HG03521 (cell line): Measurements from ENCODE around the gene LY6G5B.
A peak's percentile ranks its signal among the peaks of the same experiment; 100 is the strongest.
"Not testable (repeated sequence)": the region's sequence is repeated elsewhere in the genome, so short reads cannot be mapped to it uniquely, and the experiment has no call there.

Experiments used
- ATAC-seq: cut with Tn5 transposase; IDR thresholded peaks from one replicate; pipeline ENCODE4 v1.9.1; 2021; ENCODE audit warnings: mild to moderate bottlenecking, moderate library complexity; ENCODE audit not compliant: unreplicated experiment

Gene LY6G5B

DNA sequence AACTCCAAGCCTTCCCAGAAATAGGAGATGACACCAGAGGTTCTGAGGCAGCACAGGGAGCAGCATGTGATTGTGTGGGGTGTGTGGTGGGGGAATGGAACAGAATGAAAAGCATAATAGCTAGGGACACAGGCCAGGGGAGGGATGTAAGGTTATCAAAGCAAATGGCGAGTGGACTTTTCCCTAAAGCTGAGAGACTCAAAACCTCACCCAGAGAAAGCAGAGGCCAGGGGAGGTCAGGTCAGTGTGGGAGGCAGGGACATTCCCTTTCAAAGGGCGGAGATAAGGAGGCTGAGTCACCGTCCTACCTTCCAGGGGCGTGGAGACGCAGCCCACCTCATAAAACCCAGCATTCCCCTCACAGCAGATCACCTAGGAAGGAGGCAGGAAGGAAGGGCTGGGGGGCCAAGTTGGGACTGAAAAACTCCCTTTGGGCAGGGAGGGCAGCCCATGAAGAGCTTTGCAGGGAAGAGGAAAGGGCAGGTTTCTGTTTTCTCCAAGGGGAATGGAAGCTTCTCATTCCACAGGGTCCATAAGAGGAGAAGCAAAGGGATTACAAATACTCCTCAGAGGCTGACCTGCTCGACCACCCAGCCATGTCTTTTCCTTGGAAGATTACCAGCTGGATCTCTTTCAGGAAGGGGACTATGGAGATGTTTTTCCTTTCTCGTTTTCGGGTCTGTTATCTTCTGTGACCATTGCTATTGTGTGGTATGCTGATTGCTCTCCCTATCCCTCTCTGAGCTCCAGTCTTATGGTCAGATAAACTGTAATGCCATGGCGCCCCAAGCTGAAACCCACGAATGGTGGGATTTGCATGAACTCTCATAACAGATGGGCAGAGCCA is 20.7 kb downstream of the LY6G5B start:
- no peak for ATAC-seq

DNA sequence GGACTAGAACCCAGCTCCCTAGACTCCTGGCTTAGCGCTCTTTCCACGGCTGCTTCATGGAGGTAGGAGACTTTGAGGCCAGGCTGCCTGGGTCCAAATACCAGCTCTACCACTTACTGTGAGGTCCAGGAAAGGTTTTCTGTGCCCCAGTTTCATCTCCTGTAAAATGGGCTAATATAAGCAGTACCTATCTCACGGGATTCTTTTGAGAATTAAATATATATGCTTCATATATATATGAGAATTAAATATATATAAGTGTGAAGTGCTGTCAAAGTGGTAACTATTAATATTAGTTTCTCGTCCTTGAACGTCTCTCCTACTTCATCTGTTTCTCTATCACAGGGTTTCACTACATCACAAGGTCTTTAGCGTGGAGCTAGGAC is 21.3 kb downstream of the LY6G5B start:
- no peak for ATAC-seq

DNA sequence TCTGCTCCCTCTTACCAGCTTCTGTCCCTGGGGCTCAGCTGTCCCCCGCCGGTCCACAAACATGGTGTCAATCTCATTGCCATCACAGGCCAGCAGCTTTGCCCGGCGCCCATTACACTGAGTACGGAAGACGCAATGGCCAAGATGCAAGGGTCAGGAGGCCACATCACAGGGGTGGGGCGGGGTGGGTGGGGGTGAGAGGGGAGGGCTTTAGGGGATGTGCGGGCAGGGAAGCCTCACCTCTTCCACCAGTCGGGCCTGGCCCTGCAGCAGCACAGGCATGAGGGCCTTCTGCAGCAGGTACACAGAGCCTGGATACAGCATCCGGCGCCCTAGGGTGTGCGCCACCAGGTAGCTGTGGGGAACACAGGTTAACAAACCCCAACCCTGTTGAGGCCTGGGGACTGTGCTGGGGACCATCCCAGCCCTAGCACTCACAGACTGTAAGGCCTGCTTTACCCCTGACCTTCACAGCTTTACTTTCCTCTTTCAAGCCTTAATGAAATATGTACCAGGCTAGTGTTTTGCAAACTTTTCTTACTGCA is 21.9 kb downstream of the LY6G5B start:
- ATAC-seq: no peak

DNA sequence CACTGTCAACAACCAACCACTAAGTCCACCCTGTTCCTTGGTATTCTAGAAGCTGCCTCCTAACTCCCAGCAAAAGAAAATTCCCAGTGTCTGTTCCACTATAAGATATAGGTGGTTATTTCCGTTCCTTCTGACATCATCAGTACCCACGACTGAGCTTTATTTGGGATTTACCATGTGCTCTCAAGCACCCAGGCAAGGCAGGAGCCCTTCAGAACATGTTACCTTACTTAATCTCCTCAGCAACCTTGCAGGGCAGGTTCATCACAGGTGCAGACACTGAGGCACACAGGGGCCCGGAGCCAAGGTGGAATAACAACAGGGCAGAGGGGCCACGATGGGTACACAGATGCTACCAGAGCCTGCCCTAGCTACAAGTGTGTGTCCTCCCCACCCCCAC is 22.6 kb downstream of the LY6G5B start:
- no peak for ATAC-seq

DNA sequence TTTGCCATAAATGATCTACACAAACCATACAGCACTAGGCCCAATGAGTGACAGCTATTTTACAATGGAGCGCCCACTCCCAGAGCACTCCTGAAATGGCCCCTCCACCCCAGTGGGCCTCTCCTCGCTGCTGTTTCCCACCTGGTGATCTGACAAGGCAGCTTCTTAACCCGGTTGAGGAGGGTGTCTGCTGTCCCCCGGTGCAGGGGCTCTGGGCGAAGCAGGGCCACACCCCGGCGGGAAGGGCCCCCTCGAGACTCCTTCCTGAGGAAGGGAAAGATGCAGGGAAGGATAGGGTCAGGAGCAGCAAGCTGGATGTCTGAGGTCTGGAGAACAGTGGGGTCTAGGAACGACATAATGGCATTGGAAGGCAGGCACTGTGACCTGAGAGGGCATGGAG is 23.1 kb downstream of the LY6G5B start:
- no peak for ATAC-seq

DNA sequence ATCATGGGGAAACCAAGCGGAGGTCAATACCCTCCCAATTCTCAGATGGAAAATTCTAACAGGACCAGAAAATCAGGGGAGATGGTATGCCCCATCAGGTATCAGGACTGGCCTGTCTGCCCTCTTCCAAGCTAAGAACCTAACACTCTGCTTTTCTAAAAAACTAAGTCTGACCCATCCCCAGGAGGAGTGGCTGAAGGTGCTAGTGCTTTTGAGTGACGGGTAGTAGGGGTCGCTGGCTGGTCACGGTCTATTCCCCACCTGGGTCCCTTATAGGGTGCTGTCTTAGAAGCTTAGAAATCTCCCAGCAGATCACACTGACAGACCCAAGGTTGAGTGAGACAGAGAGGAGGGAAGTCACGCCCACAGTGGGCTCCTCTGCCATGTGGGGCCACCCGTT is 23.8 kb downstream of the LY6G5B start:
- no peak for ATAC-seq

DNA sequence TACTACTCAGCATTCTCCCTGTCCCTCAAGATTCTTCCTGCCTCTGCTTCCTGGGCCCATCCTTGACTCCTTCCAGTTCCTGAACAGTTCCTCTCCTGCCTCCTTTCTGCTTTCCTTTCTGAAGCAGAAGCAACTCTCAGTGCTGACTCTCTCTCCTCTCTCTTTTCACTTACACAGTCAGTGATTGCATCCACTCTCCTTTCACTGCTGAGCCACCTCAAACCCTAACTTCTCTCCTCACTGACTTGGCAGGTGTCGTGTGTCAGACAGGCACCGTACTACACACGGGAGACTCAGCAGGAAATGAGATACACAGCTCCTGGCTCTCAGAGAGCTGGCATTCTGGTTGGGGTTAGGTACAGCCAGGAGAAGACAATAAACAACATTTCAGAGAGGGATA is 27.8 kb downstream of the LY6G5B start:
- ATAC-seq: no peak

DNA sequence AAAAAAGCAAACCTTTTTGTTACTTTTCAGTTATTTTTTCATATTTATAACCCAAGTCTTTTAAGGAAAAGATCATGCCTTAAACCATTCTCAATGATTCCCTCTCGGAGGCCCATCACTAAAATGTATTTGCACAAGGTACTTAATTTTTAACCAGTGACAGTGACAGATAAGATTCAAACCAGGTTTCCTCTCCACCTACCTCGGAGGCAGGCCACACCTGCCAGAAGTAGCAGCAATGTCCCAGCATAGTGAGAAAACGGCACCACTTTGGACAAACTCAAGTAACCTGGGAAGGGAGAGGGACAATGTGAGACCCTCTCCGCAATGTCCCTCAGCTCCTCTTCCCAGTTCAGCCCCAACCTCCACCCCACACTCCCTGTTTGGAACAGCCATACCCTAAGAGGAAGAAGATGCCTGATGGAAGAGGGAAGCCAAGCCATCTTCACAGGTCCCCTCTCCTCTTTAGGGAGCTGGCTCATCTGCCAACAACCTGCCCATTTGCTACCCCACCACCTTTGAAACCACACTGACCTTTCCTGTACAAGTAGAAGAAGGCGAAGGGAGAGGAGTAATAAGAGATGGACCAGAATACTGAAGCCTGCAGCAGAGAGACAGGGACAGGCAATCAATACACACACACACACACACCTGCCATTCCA is 31.1 kb downstream of the LY6G5B start:
- ATAC-seq: no peak

DNA sequence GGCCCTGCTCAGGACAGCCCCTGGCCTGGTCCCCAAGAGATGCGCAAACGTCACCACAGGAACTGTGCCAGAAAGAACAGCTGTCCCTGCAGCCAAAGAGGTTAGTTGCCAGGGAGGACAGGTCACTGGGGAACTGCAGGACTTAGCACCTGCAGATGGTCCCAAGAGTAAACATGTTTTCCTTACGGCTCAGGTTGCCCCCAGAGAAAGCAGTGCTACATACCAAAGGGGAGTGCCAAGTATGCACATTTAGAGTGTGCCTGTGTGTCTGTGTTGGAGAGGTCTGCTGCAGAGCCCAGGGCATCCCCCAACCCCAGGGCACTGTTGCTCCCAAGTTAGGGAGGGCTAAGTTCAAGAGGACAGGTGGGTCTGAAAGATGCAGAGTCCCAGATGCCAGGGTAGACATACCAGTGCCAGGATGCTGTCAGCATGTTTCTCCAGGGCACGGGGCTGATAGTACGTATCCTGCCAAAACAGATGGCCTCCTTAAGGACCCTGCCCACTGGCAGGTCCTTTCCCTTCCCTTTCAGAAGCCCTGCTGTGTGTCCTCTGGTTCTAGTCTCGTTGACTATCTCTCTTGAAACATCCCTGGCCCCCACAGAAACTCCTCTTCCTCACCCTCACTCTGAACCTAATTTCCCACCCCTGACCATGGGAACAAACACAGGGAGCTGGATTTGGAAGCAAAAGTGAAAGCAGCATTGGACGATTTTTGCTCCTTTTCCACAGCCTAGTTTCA is 32.1 kb downstream of the LY6G5B start:
- no peak for ATAC-seq

DNA sequence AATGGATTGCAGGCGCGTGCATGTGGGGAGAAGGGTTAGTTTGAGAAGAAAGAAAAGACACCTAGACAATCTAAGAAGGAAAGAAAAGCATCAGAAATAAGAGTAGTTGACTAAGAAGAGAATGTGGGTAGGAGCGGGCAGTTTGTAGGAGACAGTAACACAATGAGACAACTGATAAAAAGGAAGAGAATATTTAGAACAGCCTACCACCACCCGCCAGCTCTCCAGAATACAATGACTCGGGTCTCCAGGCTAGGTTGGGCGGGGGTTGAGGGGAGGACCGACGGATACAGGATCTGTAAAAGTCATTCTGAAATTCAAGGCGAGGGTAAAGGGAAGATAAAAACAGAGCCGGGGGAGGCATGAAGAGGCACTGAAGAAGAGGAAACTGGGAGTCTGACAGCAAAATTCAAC is 32.6 kb downstream of the LY6G5B start:
- ATAC-seq: no peak

DNA sequence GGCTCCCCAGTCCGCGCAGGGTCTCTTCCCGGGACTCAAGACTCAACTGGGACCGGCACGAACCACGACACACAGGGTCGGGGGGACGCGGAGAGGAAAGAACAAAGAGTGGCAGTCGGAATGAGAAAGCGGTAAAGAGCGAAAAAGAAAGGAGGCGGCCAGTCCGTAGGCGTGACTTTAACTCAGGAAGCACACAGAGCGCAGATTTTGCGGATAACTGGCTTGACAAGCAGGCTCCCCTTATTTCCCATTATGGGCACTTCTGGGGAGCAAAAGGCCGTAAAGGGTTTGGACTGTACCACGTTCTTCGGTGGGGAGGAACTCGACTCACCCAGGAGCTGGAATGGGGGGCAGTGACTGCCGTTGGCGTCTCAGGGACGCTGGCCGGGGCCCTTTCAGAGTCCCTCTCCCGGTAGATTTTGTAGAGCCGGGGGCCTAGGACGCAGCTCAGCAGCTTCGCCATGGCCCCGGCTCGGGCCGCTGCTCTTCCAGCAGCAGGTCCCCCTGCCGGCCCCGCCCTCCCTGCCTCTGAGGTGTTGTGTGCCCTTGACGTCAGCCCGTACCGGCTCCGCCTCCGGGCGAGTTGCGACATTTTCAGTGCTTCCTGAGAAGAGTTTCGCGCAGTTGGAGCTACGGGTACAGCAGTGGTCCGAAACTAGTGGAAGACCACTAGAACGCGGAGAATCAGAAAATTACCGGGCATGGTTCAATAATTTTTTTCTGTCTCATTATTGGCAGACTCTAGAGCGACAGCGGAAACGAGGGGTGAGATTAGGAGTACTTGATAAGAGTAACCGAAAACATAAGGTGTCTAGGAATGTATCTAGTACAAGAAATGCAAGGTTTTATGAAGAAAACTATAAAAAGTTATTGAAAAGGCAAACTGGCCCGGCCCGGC is 33.3 kb downstream of the LY6G5B start, which contains the start of gene ABHD16A:
ABHD16A (minus strand) TSS at position 506 of the 898 bp plus-strand sequence; CDS start at position 463, 43 bp downstream.
- ATAC-seq: peak; percentile 75

DNA sequence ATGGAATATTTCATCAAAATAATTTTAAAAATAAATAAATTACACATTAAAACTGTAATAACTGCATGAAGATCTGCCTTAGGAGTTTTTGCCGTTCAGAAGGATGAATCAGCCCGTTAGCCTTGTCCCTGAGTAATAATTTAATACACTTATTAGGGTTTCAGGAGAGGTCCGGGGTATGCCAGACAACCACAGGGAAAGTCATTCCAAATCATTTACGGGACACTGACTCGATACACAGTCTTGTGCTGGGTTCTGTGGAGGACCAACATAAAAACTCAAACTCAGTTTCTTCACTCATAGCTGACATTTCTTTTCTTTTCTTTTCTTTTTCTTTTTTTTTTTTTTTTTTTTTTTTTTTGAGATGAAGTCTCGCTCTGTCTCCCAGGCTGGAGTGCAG is 36.2 kb downstream of the LY6G5B start:
- no peak for ATAC-seq

DNA sequence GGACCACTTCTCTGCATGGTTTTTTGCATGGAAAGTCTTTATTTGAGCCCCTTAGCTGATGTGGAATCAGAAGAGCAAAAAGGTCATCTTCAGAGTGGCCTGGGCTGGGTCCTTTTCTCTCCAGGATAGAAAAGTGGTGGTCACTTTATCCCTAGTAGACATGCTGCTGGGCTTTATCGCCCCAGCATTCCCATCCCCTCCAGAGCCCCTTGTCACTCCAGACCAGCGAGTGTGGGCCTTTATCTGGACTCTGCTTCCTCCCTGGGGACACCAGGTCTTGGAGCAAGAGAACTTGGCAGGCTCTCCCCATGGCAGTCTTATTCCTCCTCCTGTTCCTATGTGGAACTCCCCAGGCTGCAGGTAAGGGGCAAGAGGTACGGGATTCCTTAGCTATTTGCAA is 36.8 kb downstream of the LY6G5B start, which contains the start of gene LY6G6F:
LY6G6F (plus strand) TSS at position 268 of the 400 bp plus-strand sequence; CDS start at position 309, 41 bp downstream.
- ATAC-seq: no peak

DNA sequence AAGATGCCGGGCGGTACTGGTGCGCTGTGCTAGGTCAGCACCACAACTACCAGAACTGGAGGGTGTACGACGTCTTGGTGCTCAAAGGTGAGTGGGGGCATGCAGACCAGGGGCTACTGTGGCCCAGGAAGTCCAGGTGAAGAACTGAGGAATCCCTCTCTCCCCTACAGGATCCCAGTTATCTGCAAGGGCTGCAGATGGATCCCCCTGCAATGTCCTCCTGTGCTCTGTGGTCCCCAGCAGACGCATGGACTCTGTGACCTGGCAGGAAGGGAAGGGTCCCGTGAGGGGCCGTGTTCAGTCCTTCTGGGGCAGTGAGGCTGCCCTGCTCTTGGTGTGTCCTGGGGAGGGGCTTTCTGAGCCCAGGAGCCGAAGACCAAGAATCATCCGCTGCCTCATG is 37.9 kb downstream of the LY6G5B start:
- no peak for ATAC-seq

DNA sequence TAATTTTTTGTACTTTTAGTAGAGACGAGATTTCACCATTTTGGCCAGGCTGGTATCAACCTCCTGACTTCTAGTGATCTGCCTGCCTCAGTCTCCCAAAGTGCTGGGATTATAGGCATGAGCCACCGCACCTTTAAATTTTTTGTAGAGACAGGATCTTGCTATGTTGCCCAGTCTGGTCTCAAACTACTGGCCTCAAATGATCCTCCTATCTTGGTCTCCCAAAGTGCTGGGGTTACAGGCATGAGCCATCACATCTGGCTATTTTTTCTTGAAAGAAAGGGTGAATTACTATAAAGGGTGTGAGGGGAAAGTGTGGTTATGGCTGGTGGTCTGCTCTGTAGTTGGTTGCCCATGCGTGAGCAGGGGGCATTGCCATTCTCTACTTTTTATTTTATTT is 38.4 kb downstream of the LY6G5B start:
- ATAC-seq: no peak

DNA sequence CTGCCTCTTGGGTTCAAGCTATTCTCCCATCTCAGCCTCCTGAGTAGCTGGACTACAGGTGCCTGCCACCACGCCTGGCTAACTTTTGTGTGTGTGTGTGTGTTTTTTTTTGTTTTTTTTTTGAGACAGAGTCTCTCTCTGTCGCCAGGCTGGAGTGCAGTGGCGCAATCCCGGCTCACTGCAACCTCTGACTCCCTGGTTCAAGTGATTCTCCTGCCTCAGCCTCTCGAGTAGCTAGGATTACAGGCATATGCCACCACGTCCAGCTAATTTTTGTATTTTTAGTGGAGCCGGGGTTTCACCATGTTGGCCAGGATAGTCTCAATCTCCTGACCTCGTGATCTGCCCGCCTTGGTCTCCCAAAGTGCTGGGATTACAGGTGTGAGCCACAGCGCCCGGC is 39.4 kb downstream of the LY6G5B start:
- not testable (repeated sequence) for ATAC-seq

DNA sequence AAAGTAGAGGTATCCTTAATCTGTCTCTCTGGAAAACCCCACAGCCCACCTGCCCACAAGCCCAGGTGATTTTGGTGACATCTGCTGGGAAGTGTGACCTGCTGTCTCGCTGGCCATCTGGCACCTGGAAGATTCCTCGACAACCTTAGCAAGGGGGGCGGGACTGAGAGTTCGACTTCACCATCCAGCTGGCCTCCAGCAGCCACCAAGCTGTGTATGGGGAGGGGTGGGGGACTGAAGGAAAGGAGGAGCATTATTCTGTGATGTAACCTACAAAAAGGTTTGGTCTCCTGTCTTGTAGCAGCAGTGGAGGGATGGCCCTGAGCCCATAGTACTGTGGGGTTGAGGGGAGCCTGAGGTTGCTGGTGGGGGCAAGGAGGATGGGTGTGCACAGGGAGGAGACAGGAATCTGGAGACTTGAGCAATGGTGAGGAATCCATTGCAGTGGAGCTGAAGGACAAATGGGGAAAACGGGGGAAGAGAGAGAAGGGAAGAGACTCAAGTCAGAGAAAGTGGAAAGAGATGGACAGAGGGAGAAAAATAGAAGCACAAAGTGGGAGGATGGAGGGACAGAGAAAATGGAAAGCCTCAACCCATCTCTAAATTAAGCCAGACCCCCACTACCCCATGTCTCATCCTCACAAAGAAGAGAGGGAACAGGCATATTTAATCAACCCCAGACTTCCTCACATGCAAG is 40.9 kb downstream of the LY6G5B start:
- ATAC-seq: no peak

DNA sequence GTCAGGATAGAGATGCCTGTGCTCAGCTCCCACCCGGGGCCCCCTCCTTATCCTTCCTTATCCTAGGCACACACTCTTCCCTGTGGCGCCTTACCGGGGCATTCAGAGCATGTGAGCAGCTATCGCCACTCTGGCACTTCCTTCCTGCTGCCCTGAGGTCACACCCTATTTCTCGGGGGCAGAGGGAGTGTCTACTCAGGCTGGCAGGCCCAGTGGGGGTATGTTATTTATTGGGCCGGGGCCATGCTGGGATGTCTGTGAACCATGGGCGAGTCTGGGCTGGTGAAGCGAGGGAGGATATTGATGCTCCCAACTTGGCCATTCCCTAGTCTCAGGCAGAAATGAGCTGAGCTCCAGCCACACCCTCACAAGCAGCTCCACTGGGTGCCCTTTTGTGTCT is 41.5 kb downstream of the LY6G5B start:
- no peak for ATAC-seq

DNA sequence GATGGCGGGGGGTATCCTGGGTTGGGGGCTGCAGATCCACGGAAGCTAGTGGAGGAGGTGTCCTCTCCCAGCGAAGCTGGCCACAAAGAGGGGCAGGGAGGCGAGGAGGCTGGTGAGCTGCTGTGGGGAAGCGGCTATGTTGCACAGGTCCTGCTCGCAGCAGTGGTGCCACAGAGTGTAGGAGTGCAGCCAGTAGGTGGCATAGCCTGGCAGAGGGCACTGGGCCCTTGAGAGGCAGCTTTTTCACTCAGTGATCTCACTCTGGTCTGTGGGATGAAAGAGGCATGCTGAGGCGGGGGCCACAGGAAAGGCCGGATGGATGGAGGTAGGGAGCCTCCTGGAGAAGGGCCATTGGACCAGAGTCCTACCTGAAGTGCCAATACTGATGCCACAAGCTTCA is 42.5 kb downstream of the LY6G5B start:
- no peak for ATAC-seq

DNA sequence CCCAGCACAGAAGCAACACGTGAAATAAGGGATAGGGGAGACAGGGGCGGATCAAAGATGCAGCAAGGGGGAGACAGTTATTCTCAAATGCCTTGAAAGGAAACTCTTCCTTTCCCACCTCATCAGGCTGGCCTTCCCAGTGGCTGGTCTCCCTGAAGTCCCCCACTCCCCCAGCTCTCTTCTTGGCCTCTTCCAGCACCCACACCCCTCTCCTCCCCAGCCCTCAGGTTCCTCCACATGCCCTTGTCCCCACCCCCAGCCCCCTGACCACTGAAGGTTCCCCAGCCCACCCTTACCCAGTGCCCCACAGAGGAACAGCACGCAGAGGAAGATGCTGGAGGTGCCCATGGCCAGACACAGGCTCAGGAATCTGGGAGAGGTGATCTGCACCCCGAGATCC is 43.7 kb downstream of the LY6G5B start:
- ATAC-seq: no peak
